ENCODE data around the gene C2CD3.

Gene C2CD3

GRCh38 chr11:74009230-74009547 is 161.6 kb downstream of the C2CD3 start:
- no peak overlapping the region for H3K4me3 Mint-ChIP-seq
- H3K9me3 Mint-ChIP-seq, result no peaks in the 10 kb centered on the region
- no peak overlapping the region for H3K27ac Mint-ChIP-seq
- CTCF ChIA-PET, result no interaction called here
- H3K27me3 Mint-ChIP-seq, result no peaks in the 10 kb centered on the region
- DNase-seq, result no peak
- H3K4me1 Mint-ChIP-seq, result peaks cover 78% of the 10 kb centered on the region
- H3K36me3 Mint-ChIP-seq, result peaks cover 27% of the 10 kb centered on the region

- CTCF ChIA-PET, result no interaction called here
- Mint-ChIP-seq H3K9me3 (no peaks in the 10 kb centered on the region), H3K27me3 (no peaks in the 10 kb centered on the region), H3K4me3 (no peak within 1 kb of the TSS), H3K36me3 (peaks cover 28% of the 10 kb centered on the region), H3K4me1 (peaks cover 80% of the 10 kb centered on the region), H3K27ac (no peak within 1 kb of the TSS)
- no peak for DNase-seq
Observed at GRCh38 chr11:74008373-74009229, 162.2 kb downstream of the C2CD3 start, which contains the start of gene UCP3. Gene UCP3 (minus strand): TSS chr11:74009085. CDS start chr11:74007042, 2,043 bp downstream.

GRCh38 chr11:74007691-74008372 is 163.0 kb downstream of the C2CD3 start:
- H3K4me1 Mint-ChIP-seq, result peaks cover 85% of the 10 kb centered on the region
- no peaks in the 10 kb centered on the region for H3K27me3 Mint-ChIP-seq
- H3K36me3 Mint-ChIP-seq, result peaks cover 34% of the 10 kb centered on the region
- H3K27ac Mint-ChIP-seq, result no peak overlapping the region
- no peak for DNase-seq
- no peak overlapping the region for H3K4me3 Mint-ChIP-seq
- CTCF ChIA-PET, result no interaction called here
- H3K9me3 Mint-ChIP-seq, result no peaks in the 10 kb centered on the region

GRCh38 chr11:74006743-74007304 is 164.0 kb downstream of the C2CD3 start:
- no peak for DNase-seq
- Mint-ChIP-seq H3K4me3 (no peak overlapping the region), H3K36me3 (peaks cover 32% of the 10 kb centered on the region), H3K27ac (no peak overlapping the region), H3K4me1 (peaks cover 76% of the 10 kb centered on the region), H3K27me3 (no peaks in the 10 kb centered on the region), H3K9me3 (no peaks in the 10 kb centered on the region)
- CTCF ChIA-PET, result no interaction called here

GRCh38 chr11:74005721-74006517 is 164.9 kb downstream of the C2CD3 start:
- peaks cover 67% of the 10 kb centered on the region for H3K4me1 Mint-ChIP-seq
- CTCF ChIA-PET, result interaction anchor here (1.0 to 1.8 kb wide), 7 partner anchors 9 to 36 kb away, joined by 3 to 9 read pairs (median 4); no protein-coding TSS in a partner anchor
- no peak for DNase-seq
- no peak overlapping the region for H3K4me3 Mint-ChIP-seq
- peak overlapping the region; percentile 94 for H3K27ac Mint-ChIP-seq
- peaks cover 27% of the 10 kb centered on the region for H3K36me3 Mint-ChIP-seq
- H3K9me3 Mint-ChIP-seq, result no peaks in the 10 kb centered on the region
- no peaks in the 10 kb centered on the region for H3K27me3 Mint-ChIP-seq

DNA sequence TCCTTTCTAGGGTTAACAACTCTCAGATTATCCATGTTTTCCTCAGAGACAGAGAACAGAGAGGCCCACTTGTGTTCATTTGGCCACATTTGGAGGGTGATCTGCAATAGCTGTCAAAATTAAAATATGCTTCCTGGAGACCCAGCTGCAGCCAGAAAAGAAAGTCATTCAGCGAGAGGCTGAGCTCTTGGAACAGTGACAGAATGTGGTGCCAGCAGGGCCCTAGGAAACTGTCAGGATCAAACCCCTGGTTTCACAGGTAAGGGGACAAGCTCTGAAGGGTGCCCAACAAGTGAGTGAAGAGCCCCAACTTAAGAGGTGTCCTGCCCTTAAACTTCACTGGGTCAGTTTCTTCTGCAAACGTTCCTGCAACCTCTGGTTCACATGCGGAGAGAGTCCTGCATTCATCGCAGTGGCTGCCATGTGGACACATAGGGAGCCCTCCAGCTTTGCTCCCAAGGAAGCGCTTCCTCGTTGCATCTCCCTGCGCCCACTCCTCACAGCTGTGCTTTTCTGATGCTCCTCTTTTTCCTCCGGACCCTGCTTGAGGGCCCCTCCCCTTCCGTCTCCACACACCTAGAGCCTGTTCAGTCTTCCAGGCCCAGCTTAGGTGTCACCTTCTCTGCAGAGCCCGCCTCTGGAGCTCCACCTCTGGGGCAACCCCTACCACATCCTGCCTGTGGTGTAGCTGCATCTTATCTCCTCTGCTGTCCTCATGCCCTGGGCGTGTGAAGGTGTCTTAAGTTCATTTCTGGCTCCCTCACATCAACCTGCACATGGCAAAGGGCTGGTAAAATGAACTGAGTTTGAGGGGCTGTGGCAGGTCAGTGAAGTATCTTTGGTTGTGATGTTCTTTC is 165.8 kb downstream of the C2CD3 start:
- peak; percentile 93 for DNase-seq
- H3K4me3 Mint-ChIP-seq, result peak overlapping the region; percentile 68

DNA sequence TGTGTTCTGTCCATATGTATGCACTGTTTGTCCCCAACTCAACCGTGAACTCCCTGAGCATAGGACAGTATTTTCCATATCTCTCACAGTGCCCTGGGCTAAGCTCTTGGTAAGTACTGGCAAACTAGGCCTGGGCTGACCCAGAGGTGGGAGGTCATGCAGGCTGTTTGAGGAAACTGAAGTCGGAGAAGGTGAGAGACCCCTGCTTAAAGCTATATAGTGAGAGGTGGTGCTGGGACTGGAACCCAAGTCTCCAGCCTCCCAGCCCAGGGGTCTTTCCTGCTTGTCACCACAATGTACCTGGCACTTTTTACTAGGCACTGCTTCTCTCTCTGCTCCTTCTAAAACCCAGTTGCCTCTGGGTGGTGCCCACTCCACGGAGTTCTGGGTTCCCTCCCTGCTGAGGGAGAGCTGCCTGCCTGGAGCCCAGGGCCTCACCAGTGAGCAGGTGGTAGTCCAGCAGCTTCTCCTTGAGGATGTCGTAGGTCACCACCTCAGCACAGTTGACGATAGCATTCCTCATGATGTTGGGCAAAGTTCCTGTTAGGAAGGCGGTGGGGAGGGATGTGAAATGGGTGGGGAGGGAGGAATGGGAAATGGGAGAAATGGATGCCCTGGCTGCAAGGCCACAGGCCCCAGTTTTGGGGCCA is 166.6 kb downstream of the C2CD3 start:
- H3K4me1 Mint-ChIP-seq, result peaks cover 61% of the 10 kb centered on the region
- DNase-seq, result no peak
- peaks cover 25% of the 10 kb centered on the region for H3K36me3 Mint-ChIP-seq
- H3K9me3 Mint-ChIP-seq, result no peaks in the 10 kb centered on the region
- peak overlapping the region; percentile 77 for H3K27ac Mint-ChIP-seq
- no peak overlapping the region for H3K4me3 Mint-ChIP-seq
- CTCF ChIA-PET, result interaction anchor here (1.0 to 1.8 kb wide), 5 partner anchors 11 to 167 kb away, joined by 3 to 7 read pairs (median 3); partner anchors contain the start of genes C2CD3 and PPME1
- H3K27me3 Mint-ChIP-seq, result no peaks in the 10 kb centered on the region

More for the DNA sequence above, 165.8 kb downstream of the C2CD3 start:
- peaks cover 23% of the 10 kb centered on the region for H3K36me3 Mint-ChIP-seq
- no peaks in the 10 kb centered on the region for H3K27me3 Mint-ChIP-seq
- H3K4me1 Mint-ChIP-seq, result peaks cover 60% of the 10 kb centered on the region
- CTCF ChIA-PET, result interaction anchor here (0.6 to 1.8 kb wide), 10 partner anchors 9 to 166 kb away, joined by 3 to 9 read pairs (median 4); partner anchors contain the start of genes C2CD3 and PPME1
- peak overlapping the region; percentile 94 for H3K27ac Mint-ChIP-seq
- H3K9me3 Mint-ChIP-seq, result no peaks in the 10 kb centered on the region

DNA sequence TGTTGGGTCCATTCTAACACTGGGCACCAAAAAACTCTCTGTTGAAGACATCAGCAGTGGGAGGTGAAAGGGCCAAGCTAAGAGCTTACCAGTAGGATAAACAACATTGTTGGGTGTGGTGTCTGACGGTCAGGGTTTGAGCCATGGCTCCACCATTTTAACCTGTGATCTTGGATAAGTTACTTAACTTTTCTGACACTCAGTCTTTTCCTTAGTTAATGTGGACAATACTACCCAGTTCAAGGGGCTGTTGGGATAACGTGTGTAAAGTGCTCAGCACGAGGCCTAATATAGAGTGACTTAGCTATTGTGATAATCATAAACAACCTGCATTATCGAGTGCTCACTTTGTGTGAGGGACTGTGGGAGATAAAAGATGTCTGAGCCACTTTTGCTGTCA is 168.0 kb downstream of the C2CD3 start:
- no peak overlapping the region for H3K27ac Mint-ChIP-seq
- H3K27me3 Mint-ChIP-seq, result no peaks in the 10 kb centered on the region
- no peak for DNase-seq
- H3K36me3 Mint-ChIP-seq, result peaks cover 25% of the 10 kb centered on the region
- no peak overlapping the region for H3K4me3 Mint-ChIP-seq
- no peaks in the 10 kb centered on the region for H3K9me3 Mint-ChIP-seq
- CTCF ChIA-PET, result interaction anchor here (1.2 kb wide), 1 partner anchor 22 kb away, joined by 3 read pairs; no protein-coding TSS in a partner anchor
- peaks cover 54% of the 10 kb centered on the region for H3K4me1 Mint-ChIP-seq

- no peak for DNase-seq
- Mint-ChIP-seq H3K9me3 (no peaks in the 10 kb centered on the region), H3K36me3 (peaks cover 25% of the 10 kb centered on the region), H3K4me3 (no peak overlapping the region), H3K27ac (no peak overlapping the region), H3K4me1 (peaks cover 62% of the 10 kb centered on the region), H3K27me3 (no peaks in the 10 kb centered on the region)
- CTCF ChIA-PET, result interaction anchor here (1.4 kb wide), 1 partner anchor 38 kb away, joined by 4 read pairs; no protein-coding TSS in a partner anchor
Observed at GRCh38 chr11:74001822-74002286, 168.9 kb downstream of the C2CD3 start.

DNA sequence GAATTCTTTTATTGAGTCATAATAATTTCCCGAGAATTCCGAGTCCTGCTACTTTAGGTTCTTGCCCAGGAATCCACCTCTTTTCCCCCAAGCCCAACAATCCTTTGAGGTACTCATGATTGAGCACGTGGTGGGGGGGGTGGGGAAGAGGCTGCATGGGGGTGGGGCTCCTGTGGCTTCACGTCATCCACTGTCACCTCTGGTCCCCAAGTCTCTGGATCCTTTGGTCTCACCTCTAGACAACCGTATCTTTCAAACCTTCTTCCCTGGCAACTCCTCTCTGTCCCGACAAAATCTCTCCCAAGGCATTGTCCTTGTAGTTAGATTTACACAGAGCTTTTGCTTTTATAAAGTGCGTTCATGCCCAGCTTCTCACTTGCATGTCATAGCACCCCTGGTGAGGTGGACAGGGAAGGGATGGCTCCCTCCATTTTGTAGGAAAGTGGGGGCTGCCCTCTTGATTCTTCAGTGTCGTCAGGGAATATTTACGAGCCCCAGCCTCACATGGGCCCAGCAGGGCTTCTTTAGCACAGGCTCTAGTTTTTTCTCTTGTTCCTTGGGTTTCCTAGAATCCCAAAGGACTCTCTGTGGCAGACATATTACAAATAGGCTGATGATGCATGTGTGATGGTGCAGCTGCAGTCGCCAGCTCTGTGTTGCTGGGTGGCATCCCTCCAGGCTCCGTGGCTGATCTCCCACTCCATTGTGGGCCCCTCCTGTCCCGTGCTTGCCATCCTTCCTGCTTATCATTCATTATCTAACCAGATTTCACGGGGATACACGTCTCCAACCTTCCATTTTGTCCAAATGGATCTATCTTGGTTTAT is 170.3 kb downstream of the C2CD3 start:
- DNase-seq, result no peak
- Mint-ChIP-seq H3K4me1 (peaks cover 63% of the 10 kb centered on the region), H3K27me3 (no peaks in the 10 kb centered on the region), H3K9me3 (no peaks in the 10 kb centered on the region), H3K27ac (no peak overlapping the region), H3K36me3 (peaks cover 24% of the 10 kb centered on the region), H3K4me3 (no peak overlapping the region)
- CTCF ChIA-PET, result interaction anchor here (0.8 to 1.4 kb wide), 2 partner anchors 11 to 36 kb away, joined by 4 to 5 read pairs; no protein-coding TSS in a partner anchor

- Mint-ChIP-seq H3K4me1 (peaks cover 63% of the 10 kb centered on the region), H3K27me3 (no peaks in the 10 kb centered on the region), H3K27ac (no peak overlapping the region), H3K4me3 (no peak overlapping the region), H3K36me3 (peaks cover 21% of the 10 kb centered on the region), H3K9me3 (no peaks in the 10 kb centered on the region)
- CTCF ChIA-PET, result no interaction called here
- no peak for DNase-seq
Observed at GRCh38 chr11:73999581-74000306, 171.1 kb downstream of the C2CD3 start.

Data from activated naive CD4-positive, alpha-beta T cell treated with anti-CD3 and anti-CD28 coated beads, Interleukin-2, amount 10 ng/mL, durations not matched to agents 7 days and 5 days (primary cell).